Stimulated activated CD8-positive, alpha-beta memory T cell treated with anti-CD3 and anti-CD28 coated beads, Interleukin-7, amount 100 ng/mL, for 4 hours (primary cell): ENCODE data around the gene STAT4.

Experiments used
- DNase-seq, 2 donors: peaks; one replicate each; pipeline ENCODE4 v3.0.0-alpha.2; 2020; ENCODE audit warnings: low read depth in 2 of 2

Gene STAT4

GRCh38 chr2:191145769-191146471, 4.9 kb downstream of the STAT4 start:
- no peak for DNase-seq

- DNase-seq = no peak
These were observed 6.6 kb downstream of the STAT4 start for GRCh38 chr2:191144217-191144616.

GRCh38 chr2:191143791-191144190, 7.0 kb downstream of the STAT4 start:
- no peak for DNase-seq

- no peak for DNase-seq
These were observed 21.9 kb downstream of the STAT4 start for GRCh38 chr2:191128911-191129304.

- no peak for DNase-seq
These were observed 22.5 kb downstream of the STAT4 start for GRCh38 chr2:191128172-191128910.

- no peak for DNase-seq
These were observed 23.6 kb downstream of the STAT4 start for GRCh38 chr2:191127235-191127634.

GRCh38 chr2:191126386-191127085, 24.3 kb downstream of the STAT4 start:
- DNase-seq = no peak

- no peak for DNase-seq
These were observed 25.1 kb downstream of the STAT4 start for GRCh38 chr2:191125646-191126045.

GRCh38 chr2:191122638-191123294, 28.0 kb downstream of the STAT4 start:
- DNase-seq = no peak

GRCh38 chr2:191117341-191117740, 33.5 kb downstream of the STAT4 start:
- DNase-seq = no peak

- DNase-seq = no peak
These were observed 35.0 kb downstream of the STAT4 start for GRCh38 chr2:191115804-191116203.

GRCh38 chr2:191115391-191115790, 35.4 kb downstream of the STAT4 start:
- peak; percentile 40 to 72 for DNase-seq

- DNase-seq = no peak
These were observed 36.3 kb downstream of the STAT4 start for GRCh38 chr2:191114403-191114886.

GRCh38 chr2:191113761-191114160, 37.0 kb downstream of the STAT4 start:
- no peak for DNase-seq

- no peak for DNase-seq
These were observed 38.3 kb downstream of the STAT4 start for GRCh38 chr2:191112448-191112901.

GRCh38 chr2:191109888-191110287, 40.9 kb downstream of the STAT4 start:
- DNase-seq = no peak

- DNase-seq = no peak
These were observed 42.5 kb downstream of the STAT4 start for GRCh38 chr2:191108331-191108730.

- DNase-seq = no peak
These were observed 45.7 kb downstream of the STAT4 start for GRCh38 chr2:191105082-191105481.

GRCh38 chr2:191103774-191104173, 47.0 kb downstream of the STAT4 start:
- no peak for DNase-seq

GRCh38 chr2:191100216-191100615, 50.6 kb downstream of the STAT4 start:
- no peak for DNase-seq

- no peak for DNase-seq
These were observed 63.5 kb downstream of the STAT4 start for GRCh38 chr2:191087311-191087710.

- DNase-seq = no peak
These were observed 64.1 kb downstream of the STAT4 start for GRCh38 chr2:191086706-191087105.
